HG03457 (cell line): Measurements from ENCODE around the gene CSPG4.
A peak's percentile ranks its signal among the peaks of the same experiment; 100 is the strongest.

Experiments used
- ATAC-seq: cut with Tn5 transposase; IDR thresholded peaks from one replicate; pipeline ENCODE4 v1.9.1; 2021; ENCODE audit warnings: moderate number of reproducible peaks; ENCODE audit not compliant: unreplicated experiment

Gene CSPG4

GRCh38 chr15:75625542-75626347 is 86.9 kb downstream of the CSPG4 start, which contains the start of gene SNUPN:
SNUPN (minus strand) TSS chr15:75625725; CDS start chr15:75621051, 4,674 bp downstream.
- peak; percentile 67 for ATAC-seq
